ENCODE measurements around the gene GRK5. TPM values are rescaled to one million over a fixed set of nuclear protein-coding genes. Genes with fewer than 3 reads are reported as not detected.

The GRK5 gene
- total RNA-seq, 4 donors from 2014 or later: 43.5 to 61.7 (median 48.9) TPM

- TF ChIP-seq EP300 (IDR thresholded peaks at IDR 0.05) (no peak), POLR2A (IDR thresholded peaks at IDR 0.05) (no peak)
- TF ChIP-seq, protein P1, sequence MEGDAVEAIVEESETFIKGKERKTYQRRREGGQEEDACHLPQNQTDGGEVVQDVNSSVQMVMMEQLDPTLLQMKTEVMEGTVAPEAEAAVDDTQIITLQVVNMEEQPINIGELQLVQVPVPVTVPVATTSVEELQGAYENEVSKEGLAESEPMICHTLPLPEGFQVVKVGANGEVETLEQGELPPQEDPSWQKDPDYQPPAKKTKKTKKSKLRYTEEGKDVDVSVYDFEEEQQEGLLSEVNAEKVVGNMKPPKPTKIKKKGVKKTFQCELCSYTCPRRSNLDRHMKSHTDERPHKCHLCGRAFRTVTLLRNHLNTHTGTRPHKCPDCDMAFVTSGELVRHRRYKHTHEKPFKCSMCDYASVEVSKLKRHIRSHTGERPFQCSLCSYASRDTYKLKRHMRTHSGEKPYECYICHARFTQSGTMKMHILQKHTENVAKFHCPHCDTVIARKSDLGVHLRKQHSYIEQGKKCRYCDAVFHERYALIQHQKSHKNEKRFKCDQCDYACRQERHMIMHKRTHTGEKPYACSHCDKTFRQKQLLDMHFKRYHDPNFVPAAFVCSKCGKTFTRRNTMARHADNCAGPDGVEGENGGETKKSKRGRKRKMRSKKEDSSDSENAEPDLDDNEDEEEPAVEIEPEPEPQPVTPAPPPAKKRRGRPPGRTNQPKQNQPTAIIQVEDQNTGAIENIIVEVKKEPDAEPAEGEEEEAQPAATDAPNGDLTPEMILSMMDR (IDR thresholded peaks at IDR 0.05): no peak
- WGBS, 2 donors: 65 to 92% methylated on average over 2 of the region's 2 CpGs
Measured at GRCh38 chr10:119355930-119356329, 148.6 kb downstream of the GRK5 start.

DNA sequence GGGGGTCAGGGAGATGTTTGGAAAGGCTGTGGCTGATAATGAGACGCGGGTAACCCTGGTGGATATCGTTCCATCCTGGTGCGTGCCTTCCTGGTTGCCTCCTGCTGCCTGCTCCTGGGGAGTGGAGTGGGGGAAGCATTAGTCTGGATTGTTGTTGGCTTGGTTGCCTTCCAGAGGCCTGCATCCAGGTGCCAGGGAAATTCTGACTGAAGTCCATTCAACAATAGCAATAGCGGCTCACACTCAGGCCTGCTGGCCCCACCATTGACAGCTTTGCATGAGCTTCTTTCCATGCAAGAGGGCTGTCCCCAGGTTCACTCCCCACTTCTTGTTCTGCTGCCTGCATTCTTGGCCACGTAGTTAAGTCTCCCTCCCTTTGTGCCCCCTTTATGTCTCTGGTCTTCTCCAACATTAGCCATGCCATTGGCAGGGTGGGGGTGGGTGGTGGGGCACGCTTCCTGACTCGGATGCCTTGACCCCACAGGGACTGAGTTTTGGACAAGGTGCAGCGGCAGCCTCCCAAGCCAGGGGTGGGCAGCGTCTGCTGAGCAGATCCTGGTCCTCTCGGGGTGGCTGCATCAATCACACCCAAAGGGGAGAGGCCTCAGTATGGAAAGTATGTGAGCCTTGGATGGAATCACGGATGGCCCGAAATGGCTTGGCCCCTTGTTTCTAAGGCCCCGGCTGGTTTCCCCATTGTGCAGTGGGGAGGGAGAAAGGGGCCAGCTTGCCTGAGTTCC is 150.2 kb downstream of the GRK5 start:
- no peak overlapping the region for H3K27ac ChIP-seq
- H3K36me3 ChIP-seq: peaks cover 0 to 2% (median 0%) of the 10 kb centered on the region in 3 donors
- peaks cover 0 to 8% (median 2%) of the 10 kb centered on the region in 4 donors for H3K9me3 ChIP-seq
- TF ChIP-seq, protein P1 (IDR thresholded peaks at IDR 0.05): no peak
- TF ChIP-seq POLR2A (IDR thresholded peaks at IDR 0.05) (no peak), EP300 (IDR thresholded peaks at IDR 0.05) (no peak)
- H3K4me1 ChIP-seq: peaks cover 0 to 37% (median 10%) of the 10 kb centered on the region in 4 donors
- H3K4me3 ChIP-seq: no peak overlapping the region
- WGBS, 2 donors: 76 to 81% methylated on average over 11 to 14 of the region's 14 CpGs
- H3K27me3 ChIP-seq: no peaks in the 10 kb centered on the region
- no peak for DNase-seq (ENCODE audit: low spot score in 2 of 2)

More at GRCh38 chr10:119355930-119356329, 148.6 kb downstream of the GRK5 start:
- DNase-seq (ENCODE audit: low spot score in 2 of 2): no peak
- peaks cover 0 to 14% (median 0%) of the 10 kb centered on the region in 3 donors for H3K36me3 ChIP-seq
- no peak overlapping the region for H3K27ac ChIP-seq
- H3K27me3 ChIP-seq: no peaks in the 10 kb centered on the region
- no peak overlapping the region for H3K4me3 ChIP-seq
- peaks cover 0 to 31% (median 10%) of the 10 kb centered on the region in 4 donors for H3K4me1 ChIP-seq
- H3K9me3 ChIP-seq: peaks cover 0 to 19% (median 2%) of the 10 kb centered on the region in 4 donors

DNA sequence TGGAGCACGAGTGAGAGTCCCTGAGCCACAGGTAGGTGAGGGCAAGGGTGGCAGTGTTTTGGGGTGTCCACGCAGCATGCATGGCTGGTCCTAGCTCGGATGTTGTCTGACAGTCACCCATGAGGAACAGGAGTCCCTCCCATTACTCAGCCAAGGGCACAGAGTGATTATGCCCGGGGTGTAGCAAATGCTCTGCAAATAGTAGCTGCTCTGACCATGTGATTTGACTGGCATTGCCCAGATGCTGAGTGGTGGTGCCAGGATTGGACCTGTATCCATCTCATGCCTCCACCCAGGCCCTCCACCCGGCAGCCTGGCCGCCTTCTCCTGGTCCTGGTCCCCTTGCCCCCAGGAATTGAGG is 150.8 kb downstream of the GRK5 start:
- Histone ChIP-seq H3K4me1 (peaks cover 0 to 40% (median 10%) of the 10 kb centered on the region in 4 donors), H3K27ac (no peak overlapping the region), H3K9me3 (peaks cover 0 to 8% (median 2%) of the 10 kb centered on the region in 4 donors), H3K27me3 (no peaks in the 10 kb centered on the region), H3K4me3 (no peak overlapping the region), H3K36me3 (no peaks in the 10 kb centered on the region)
- no peak for DNase-seq (ENCODE audit: low spot score in 2 of 2)
- TF ChIP-seq EP300 (IDR thresholded peaks at IDR 0.05) (no peak), POLR2A (IDR thresholded peaks at IDR 0.05) (no peak)
- TF ChIP-seq, protein P1 (IDR thresholded peaks at IDR 0.05): no peak
- 89 to 92% methylated on average over 6 of the region's 6 CpGs for WGBS, 2 donors

- WGBS, 2 donors: 92 to 100% methylated on average over 2 of the region's 2 CpGs
- peaks cover 0 to 8% (median 2%) of the 10 kb centered on the region in 4 donors for H3K9me3 ChIP-seq
- no peaks in the 10 kb centered on the region for H3K27me3 ChIP-seq
- no peaks in the 10 kb centered on the region for H3K36me3 ChIP-seq
- no peak overlapping the region for H3K4me3 ChIP-seq
- H3K27ac ChIP-seq: no peak overlapping the region
- DNase-seq (ENCODE audit: low spot score in 2 of 2): no peak
- peaks cover 0 to 37% (median 10%) of the 10 kb centered on the region in 4 donors for H3K4me1 ChIP-seq
- TF ChIP-seq EP300 (IDR thresholded peaks at IDR 0.05) (no peak), POLR2A (IDR thresholded peaks at IDR 0.05) (no peak)
- TF ChIP-seq, protein P1 (IDR thresholded peaks at IDR 0.05): no peak
Measured at GRCh38 chr10:119358567-119358966, 151.2 kb downstream of the GRK5 start.

- 90 to 100% methylated on average over 3 to 4 of the region's 4 CpGs for WGBS, 2 donors
- peak overlapping the region in 1 of 4 donors; percentile 21 for H3K27ac ChIP-seq
Measured at GRCh38 chr10:119359025-119359424, 151.7 kb downstream of the GRK5 start.

More at GRCh38 chr10:119359025-119359424, 151.7 kb downstream of the GRK5 start:
- no peak for DNase-seq (ENCODE audit: low spot score in 2 of 2)
- TF ChIP-seq POLR2A (IDR thresholded peaks at IDR 0.05) (no peak), EP300 (IDR thresholded peaks at IDR 0.05) (no peak)
- TF ChIP-seq, protein P1 (IDR thresholded peaks at IDR 0.05): no peak
- Histone ChIP-seq H3K4me1 (peaks cover 0 to 38% (median 10%) of the 10 kb centered on the region in 4 donors), H3K9me3 (peaks cover 0 to 8% (median 2%) of the 10 kb centered on the region in 4 donors), H3K36me3 (no peaks in the 10 kb centered on the region), H3K4me3 (no peak overlapping the region), H3K27me3 (no peaks in the 10 kb centered on the region)

All from tibial nerve (tissue), 4 donors.